ENCODE results near the gene ZHX3.
A peak's percentile ranks its signal among the peaks of the same experiment; 100 is the strongest.

Gene ZHX3

GRCh38 chr20:41306061-41306727, 11.3 kb downstream of the ZHX3 start:
- TF ChIP-seq TAF1 (IDR thresholded peaks at IDR 0.05; ENCODE audit: low read depth, low read length): no peak
- no peak for TF ChIP-seq POLR2AphosphoS5 (IDR thresholded peaks at IDR 0.05; ENCODE audit: low read depth, low read length)
- no peak for TF ChIP-seq POLR2A (IDR thresholded peaks at IDR 0.05; ENCODE audit: low read depth, low read length)
- peak; percentile 57; the same call in 1 of the 2 replicates for TF ChIP-seq POU2F2 (IDR thresholded peaks at IDR 0.05; ENCODE audit: low read depth, low read length)
- TF ChIP-seq SPI1 (IDR thresholded peaks at IDR 0.05; ENCODE audit: low read depth, low read length): peak; percentile 90
- TF ChIP-seq PAX5 (IDR thresholded peaks at IDR 0.05; ENCODE audit: insufficient read depth, low read length, severe bottlenecking): no peak
- DNase-seq (ENCODE audit: insufficient read length, low spot score) (no peak), FAIRE-seq (no peak)

- FAIRE-seq (no peak), DNase-seq (ENCODE audit: insufficient read length, low spot score) (no peak)
- TF ChIP-seq POLR2AphosphoS5 (IDR thresholded peaks at IDR 0.05; ENCODE audit: low read depth, low read length): no peak
- no peak for TF ChIP-seq SPI1 (IDR thresholded peaks at IDR 0.05; ENCODE audit: low read depth, low read length)
- TF ChIP-seq PAX5 (IDR thresholded peaks at IDR 0.05; ENCODE audit: insufficient read depth, low read length, severe bottlenecking): no peak
- no peak for TF ChIP-seq TAF1 (IDR thresholded peaks at IDR 0.05; ENCODE audit: low read depth, low read length)
- TF ChIP-seq POU2F2 (IDR thresholded peaks at IDR 0.05; ENCODE audit: low read depth, low read length): no peak
- no peak for TF ChIP-seq POLR2A (IDR thresholded peaks at IDR 0.05; ENCODE audit: low read depth, low read length)
These were observed 13.0 kb downstream of the ZHX3 start for GRCh38 chr20:41304424-41305079.

- DNase-seq (ENCODE audit: insufficient read length, low spot score) (no peak), FAIRE-seq (no peak)
- TF ChIP-seq POLR2A (IDR thresholded peaks at IDR 0.05; ENCODE audit: low read depth, low read length) (no peak), POLR2AphosphoS5 (IDR thresholded peaks at IDR 0.05; ENCODE audit: low read depth, low read length) (no peak), SPI1 (IDR thresholded peaks at IDR 0.05; ENCODE audit: low read depth, low read length) (no peak), POU2F2 (IDR thresholded peaks at IDR 0.05; ENCODE audit: low read depth, low read length) (no peak), TAF1 (IDR thresholded peaks at IDR 0.05; ENCODE audit: low read depth, low read length) (no peak), PAX5 (IDR thresholded peaks at IDR 0.05; ENCODE audit: insufficient read depth, low read length, severe bottlenecking) (no peak)
These were observed 13.5 kb downstream of the ZHX3 start for GRCh38 chr20:41304002-41304401.

GRCh38 chr20:41300886-41301285, 16.6 kb downstream of the ZHX3 start:
- TF ChIP-seq PAX5 (IDR thresholded peaks at IDR 0.05; ENCODE audit: insufficient read depth, low read length, severe bottlenecking) (no peak), POLR2A (IDR thresholded peaks at IDR 0.05; ENCODE audit: low read depth, low read length) (no peak)
- FAIRE-seq (no peak), DNase-seq (ENCODE audit: insufficient read length, low spot score) (no peak)

- FAIRE-seq: no peak
- TF ChIP-seq POLR2AphosphoS5 (IDR thresholded peaks at IDR 0.05; ENCODE audit: low read depth, low read length) (no peak), POU2F2 (IDR thresholded peaks at IDR 0.05; ENCODE audit: low read depth, low read length) (no peak), SPI1 (IDR thresholded peaks at IDR 0.05; ENCODE audit: low read depth, low read length) (peak; percentile 54), POLR2A (IDR thresholded peaks at IDR 0.05; ENCODE audit: low read depth, low read length) (no peak), TAF1 (IDR thresholded peaks at IDR 0.05; ENCODE audit: low read depth, low read length) (no peak)
- no peak for DNase-seq (ENCODE audit: insufficient read length, low spot score)
These were observed 17.1 kb downstream of the ZHX3 start for GRCh38 chr20:41300383-41300782.

- no peak for TF ChIP-seq TAF1 (IDR thresholded peaks at IDR 0.05; ENCODE audit: low read depth, low read length)
- no peak for TF ChIP-seq PAX5 (IDR thresholded peaks at IDR 0.05; ENCODE audit: insufficient read depth, low read length, severe bottlenecking)
- TF ChIP-seq SPI1 (IDR thresholded peaks at IDR 0.05; ENCODE audit: low read depth, low read length): no peak
- no peak for TF ChIP-seq POLR2A (IDR thresholded peaks at IDR 0.05; ENCODE audit: low read depth, low read length)
- TF ChIP-seq POU2F2 (IDR thresholded peaks at IDR 0.05; ENCODE audit: low read depth, low read length): no peak
- no peak for TF ChIP-seq POLR2AphosphoS5 (IDR thresholded peaks at IDR 0.05; ENCODE audit: low read depth, low read length)
- DNase-seq (ENCODE audit: insufficient read length, low spot score) (no peak), FAIRE-seq (no peak)
These were observed 17.6 kb downstream of the ZHX3 start for GRCh38 chr20:41299899-41300298.

GRCh38 chr20:41293269-41294037, 24.1 kb downstream of the ZHX3 start:
- TF ChIP-seq POLR2AphosphoS5 (IDR thresholded peaks at IDR 0.05; ENCODE audit: low read depth, low read length) (no peak), POU2F2 (IDR thresholded peaks at IDR 0.05; ENCODE audit: low read depth, low read length) (no peak), PAX5 (IDR thresholded peaks at IDR 0.05; ENCODE audit: insufficient read depth, low read length, severe bottlenecking) (no peak), SPI1 (IDR thresholded peaks at IDR 0.05; ENCODE audit: low read depth, low read length) (no peak)
- DNase-seq (ENCODE audit: insufficient read length, low spot score) (no peak), FAIRE-seq (no peak)

GRCh38 chr20:41290804-41291389, 26.6 kb downstream of the ZHX3 start:
- DNase-seq (ENCODE audit: insufficient read length, low spot score): no peak
- no peak for TF ChIP-seq POLR2AphosphoS5 (IDR thresholded peaks at IDR 0.05; ENCODE audit: low read depth, low read length)
- no peak for TF ChIP-seq SPI1 (IDR thresholded peaks at IDR 0.05; ENCODE audit: low read depth, low read length)
- TF ChIP-seq TAF1 (IDR thresholded peaks at IDR 0.05; ENCODE audit: low read depth, low read length): no peak
- TF ChIP-seq POLR2A (IDR thresholded peaks at IDR 0.05; ENCODE audit: low read depth, low read length): no peak
- TF ChIP-seq PAX5 (IDR thresholded peaks at IDR 0.05; ENCODE audit: insufficient read depth, low read length, severe bottlenecking): no peak
- no peak for TF ChIP-seq POU2F2 (IDR thresholded peaks at IDR 0.05; ENCODE audit: low read depth, low read length)
- no peak for FAIRE-seq

- no peak for FAIRE-seq
- DNase-seq (ENCODE audit: insufficient read length, low spot score): no peak
- TF ChIP-seq POLR2A (IDR thresholded peaks at IDR 0.05; ENCODE audit: low read depth, low read length): no peak
- TF ChIP-seq POU2F2 (IDR thresholded peaks at IDR 0.05; ENCODE audit: low read depth, low read length): no peak
- TF ChIP-seq PAX5 (IDR thresholded peaks at IDR 0.05; ENCODE audit: insufficient read depth, low read length, severe bottlenecking): no peak
- no peak for TF ChIP-seq SPI1 (IDR thresholded peaks at IDR 0.05; ENCODE audit: low read depth, low read length)
- no peak for TF ChIP-seq TAF1 (IDR thresholded peaks at IDR 0.05; ENCODE audit: low read depth, low read length)
- TF ChIP-seq POLR2AphosphoS5 (IDR thresholded peaks at IDR 0.05; ENCODE audit: low read depth, low read length): no peak
These were observed 30.2 kb downstream of the ZHX3 start for GRCh38 chr20:41287327-41287726.

Data from GM12891 (cell line).